B cell (primary cell): ENCODE results near the gene HSD11B1. TPM values are rescaled to one million over a fixed set of nuclear protein-coding genes. Genes with fewer than 3 reads are reported as not detected.

ENCODE experiments used
- ATAC-seq: fragments of 200-7000 bp; cut with Tn5 transposase; one replicate; pipeline ENCODE4 v1.10.0; 2021; ENCODE audit warnings: low read depth, mild to moderate bottlenecking, moderate number of reproducible peaks, moderate library complexity
- CTCF ChIA-PET: fragments of 350-600 bp; sonication (Branson Sonifier 250); formaldehyde crosslinking; loops from one replicate; lab custom pipeline; 2021; ENCODE audit warnings: antibody characterized with exemption, inconsistent platforms; lab: Charles Lee
- POLR2A ChIA-PET: fragments of 350-600 bp; sonication (Branson Sonifier 250); formaldehyde crosslinking; loops from one replicate; lab custom pipeline; 2021; ENCODE audit warnings: antibody characterized with exemption; lab: Charles Lee
- DNase-seq: peaks from one replicate; pipeline ENCODE4 v3.0.0; 2013
- H2AFZ ChIP-seq: 2 replicates; pipeline ENCODE4 v1.6.1; 2012; ENCODE audit warnings: mild to moderate bottlenecking, low read depth, low read length; ENCODE audit not compliant: insufficient read depth, poor library complexity, severe bottlenecking
- H3K27ac ChIP-seq, 2 donors: 1 replicate in 1 of 2; 2 replicates in 1 of 2; pipeline ENCODE4 v1.5.1; 2012 to 2013; ENCODE audit warnings: low read length in 2 of 2, mild to moderate bottlenecking in 2 of 2, moderate library complexity in 1 of 2
- H3K27me3 ChIP-seq, 4 experiments: fragments of 200-600 bp in 1 of 4; sonication (generic) in 1 of 4; replicated peaks in 1 of 4; 1 replicate in 2 of 4; 2 replicates in 2 of 4; pipeline versions ENCODE4 v1.6.1 to v1.7.0; 2013 to 2016; ENCODE audit warnings: low read length in 3 of 4, mild to moderate bottlenecking in 2 of 4, mixed read lengths in 1 of 4, moderate library complexity in 1 of 4; ENCODE audit not compliant: insufficient read depth in 4 of 4, control insufficient read depth in 3 of 4; ENCODE audit errors: control extremely low read depth in 1 of 4
- H3K36me3 ChIP-seq, 2 experiments: replicated peaks in 1 of 2; 1 replicate in 1 of 2; 2 replicates in 1 of 2; pipeline versions ENCODE4 v1.6.1 to v1.7.1; 2013; ENCODE audit warnings: low read length in 1 of 2; ENCODE audit not compliant: insufficient read depth in 2 of 2, control insufficient read depth in 1 of 2; ENCODE audit errors: control extremely low read depth in 1 of 2, extremely low read depth in 1 of 2
- H3K4me1 ChIP-seq, 2 donors: fragments of 200-600 bp in 1 of 2; sonication (generic) in 1 of 2; 1 replicate in 1 of 2; 2 replicates in 1 of 2; pipeline versions ENCODE4 v1.5.1 to v1.6.1; 2013 to 2017; ENCODE audit warnings: low read length in 2 of 2; ENCODE audit not compliant: control insufficient read depth in 2 of 2, insufficient read depth in 2 of 2
- H3K4me2 ChIP-seq: replicated peaks from 2 replicates; pipeline ENCODE3; 2012; ENCODE audit warnings: mild to moderate bottlenecking, low read depth, low read length; ENCODE audit not compliant: poor library complexity, severe bottlenecking
- H3K4me3 ChIP-seq, 5 experiments: fragments of 200-600 bp in 1 of 5; sonication (generic) in 1 of 5; 1 replicate in 3 of 5; 2 replicates in 2 of 5; pipeline versions ENCODE4 v1.5.1 to v1.7.0; 2011 to 2016; ENCODE audit warnings: low read length in 4 of 5, mild to moderate bottlenecking in 4 of 5, low read depth in 2 of 5, control low read depth in 1 of 5, moderate library complexity in 1 of 5; ENCODE audit not compliant: insufficient read depth in 1 of 5; ENCODE audit errors: control extremely low read depth in 1 of 5, extremely low read depth in 1 of 5
- H3K79me2 ChIP-seq: fragments of 200-600 bp; sonication (generic); one replicate; pipeline ENCODE4 v1.6.0; 2016; ENCODE audit warnings: low read length; ENCODE audit not compliant: control insufficient read depth, insufficient read depth
- H3K9ac ChIP-seq: fragments of 200-600 bp; sonication (generic); 2 replicates; pipeline ENCODE4 v1.6.1; 2017; ENCODE audit warnings: mild to moderate bottlenecking, low read length, moderate library complexity
- H3K9me3 ChIP-seq, 3 donors: one replicate each; pipeline versions ENCODE4 v1.6.1 to v1.7.1; 2013; ENCODE audit warnings: low read length in 2 of 3; ENCODE audit not compliant: control insufficient read depth in 2 of 3, insufficient read depth in 1 of 3; ENCODE audit errors: control extremely low read depth in 1 of 3
- H4K20me1 ChIP-seq: 2 replicates; pipeline ENCODE4 v1.6.0; 2012; ENCODE audit warnings: mild to moderate bottlenecking, low read length; ENCODE audit not compliant: insufficient read depth, control insufficient read depth, poor library complexity, severe bottlenecking
- H3K27ac Mint-ChIP-seq: one replicate; pipeline ENCODE4 v1.8.0; 2021; ENCODE audit warnings: mixed read lengths
- H3K27me3 Mint-ChIP-seq: one replicate; pipeline ENCODE4 v1.8.0; 2021; ENCODE audit warnings: mixed read lengths
- H3K4me1 Mint-ChIP-seq: one replicate; pipeline ENCODE4 v1.8.0; 2021; ENCODE audit warnings: mixed read lengths
- H3K4me3 Mint-ChIP-seq: one replicate; pipeline ENCODE4 v1.8.0; 2021; ENCODE audit warnings: mixed read lengths
- H3K9me3 Mint-ChIP-seq: one replicate; pipeline ENCODE4 v1.8.0; 2022; ENCODE audit warnings: mixed read lengths; ENCODE audit not compliant: insufficient read depth
- CTCF ChIP-seq: fragments of 200-600 bp; IDR thresholded peaks from one replicate; pipeline ENCODE4 v1.8.0; 2022; ENCODE audit warnings: antibody characterized with exemption, mild to moderate bottlenecking
- EZH2 ChIP-seq: IDR thresholded peaks from 2 replicates; pipeline ENCODE4 v1.6.1; 2012; ENCODE audit warnings: borderline replicate concordance, low read depth, mild to moderate bottlenecking, moderate library complexity, low read length; ENCODE audit not compliant: insufficient read depth, poor library complexity, severe bottlenecking
- WGBS: methylation state at CpG from one replicate; pipeline ENCODE4 v1.1.5; 2013; ENCODE audit warnings: missing lambda C conversion rate; ENCODE audit not compliant: insufficient coverage; 5-methylcytosine and 5-hydroxymethylcytosine counted together
- intact Hi-C: fragments of 100-400 bp; cut with micrococcal nuclease; formaldehyde crosslinking; loops from one replicate; pipeline ENCODE4 v1.10.0; 2022
- polyA plus RNA-seq: library from polyadenylated mRNA; depleted of rRNA; stranded (reverse); fragments of >200 nt; gene quantifications from 2 replicates; pipeline ENCODE4 v1.2.3, GENCODE V29; 2012
- total RNA-seq, 2 donors: library from RNA; stranded (reverse); fragments of 120-200 nt in 1 of 2; gene quantifications; 1 replicate in 1 of 2; 2 replicates in 1 of 2; pipeline versions ENCODE4 v1.2.3 to v1.2.4, GENCODE V29; 2013 to 2022

The HSD11B1 gene
- total and polyA plus RNA-seq, 2 donors (not counting 1 experiment from before 2014, with no cell fraction given), result not detected

- Histone ChIP-seq H3K4me2 (no peak overlapping the region), H3K27me3 (peaks cover 0 to 2% (median 0%) of the 10 kb centered on the region in 4 experiments), H3K4me1 (no peaks in the 10 kb centered on the region), H3K27ac (no peak overlapping the region), H3K36me3 (no peaks in the 10 kb centered on the region), H2AFZ (no peak overlapping the region), H4K20me1 (no peaks in the 10 kb centered on the region), H3K9me3 (no peaks in the 10 kb centered on the region), H3K79me2 (no peaks in the 10 kb centered on the region), H3K4me3 (no peak overlapping the region), H3K9ac (no peak overlapping the region)
- ChIA-PET POLR2A (no interaction called here), CTCF (no interaction called here)
- TF ChIP-seq EZH2, result no peak
- no peak for TF ChIP-seq CTCF
- Mint-ChIP-seq H3K4me3 (no peak overlapping the region), H3K9me3 (no peaks in the 10 kb centered on the region), H3K27ac (no peak overlapping the region), H3K27me3 (peaks cover 19% of the 10 kb centered on the region), H3K4me1 (no peaks in the 10 kb centered on the region)
- ATAC-seq (no peak), DNase-seq (no peak)
- intact Hi-C loops, result no loop called here
- 60% methylated on average over 1 of the region's 2 CpGs for WGBS
These were observed 5.4 kb downstream of the HSD11B1 start for GRCh38 chr1:209710093-209710492.

GRCh38 chr1:209710847-209711246 lies 6.2 kb downstream of the HSD11B1 start:
- Histone ChIP-seq H3K9me3 (no peaks in the 10 kb centered on the region), H2AFZ (no peak overlapping the region), H3K4me3 (no peak overlapping the region), H3K4me2 (no peak overlapping the region), H3K36me3 (no peaks in the 10 kb centered on the region), H3K27ac (no peak overlapping the region), H3K9ac (no peak overlapping the region), H3K27me3 (no peaks in the 10 kb centered on the region), H3K79me2 (no peaks in the 10 kb centered on the region), H3K4me1 (no peaks in the 10 kb centered on the region), H4K20me1 (no peaks in the 10 kb centered on the region)
- H3K27ac Mint-ChIP-seq, result no peak overlapping the region
- intact Hi-C loops, result no loop called here
- H3K4me3 Mint-ChIP-seq, result no peak overlapping the region
- ChIA-PET POLR2A (no interaction called here), CTCF (no interaction called here)
- H3K4me1 Mint-ChIP-seq, result no peaks in the 10 kb centered on the region
- WGBS, result 93% methylated on average over 2 of the region's 3 CpGs
- H3K27me3 Mint-ChIP-seq, result peaks cover 19% of the 10 kb centered on the region
- H3K9me3 Mint-ChIP-seq, result no peaks in the 10 kb centered on the region
- no peak for TF ChIP-seq CTCF
- no peak for TF ChIP-seq EZH2
- no peak for ATAC-seq
- DNase-seq, result no peak
